ENCODE measurements around the gene PRRT1B. TPM values are rescaled to one million over a fixed set of nuclear protein-coding genes. Genes with fewer than 3 reads are reported as not detected.

Gene PRRT1B
- total and polyA plus RNA-seq, 4 experiments from 2014 or later = not detected

GRCh38 chr9:131587331-131587730 is 42.0 kb downstream of the PRRT1B start:
- intact Hi-C loops (cut with micrococcal nuclease) = no loop called here
- ChIA-PET POLR2A (ENCODE audit: partially characterized antibody) (interaction anchor here (1.0 kb wide), 1 partner anchor 152 kb away, joined by 3 read pairs; no protein-coding TSS in a partner anchor), CTCF (ENCODE audit: partially characterized antibody) (interaction anchor here (0.6 to 8.8 kb wide), 2 partner anchors 145 to 154 kb away, joined by 3 to 186 read pairs; partner anchors contain the start of gene RAPGEF1)
- no peaks in the 10 kb centered on the region for H3K9me3 ChIP-seq (ENCODE audit: control insufficient read depth in 1 of 2, low read length in 2 of 2)
- Mint-ChIP-seq H3K9me3 (peaks cover 0 to 5% (median 0%) of the 10 kb centered on the region in 8 donors), H3K4me1 (peaks cover 38 to 73% (median 49%) of the 10 kb centered on the region in 4 donors), H3K4me3 (peak overlapping the region in 5 of 8 donors; percentile 1 to 43 (median 34)), H3K27ac (peak overlapping the region; percentile 23 to 90 (median 82)), H3K36me3 (peaks cover 28 to 58% of the 10 kb centered on the region in 2 donors), H3K27me3 (no peaks in the 10 kb centered on the region)
- H3K4me1 ChIP-seq (ENCODE audit: insufficient read depth, low read length) = peaks cover 49% of the 10 kb centered on the region
- H3K27ac ChIP-seq (ENCODE audit: low read depth, low read length) = no peak overlapping the region
- H3K27me3 ChIP-seq (ENCODE audit: insufficient read depth, low read length) = no peaks in the 10 kb centered on the region
- no peak overlapping the region for H3K4me3 ChIP-seq (ENCODE audit: low read length in 2 of 2)
- no peak for DNase-seq
- H3K36me3 ChIP-seq (ENCODE audit: insufficient read depth, low read length) = peaks cover 62% of the 10 kb centered on the region

GRCh38 chr9:131587906-131588305 is 42.6 kb downstream of the PRRT1B start:
- H3K27ac Mint-ChIP-seq = peak overlapping the region in 4 of 7 donors; percentile 21 to 90 (median 66)
- Histone ChIP-seq H3K4me1 (ENCODE audit: insufficient read depth, low read length) (peaks cover 49% of the 10 kb centered on the region), H3K27ac (ENCODE audit: low read depth, low read length) (no peak overlapping the region), H3K4me3 (ENCODE audit: low read length in 2 of 2) (no peak overlapping the region), H3K9me3 (ENCODE audit: control insufficient read depth in 1 of 2, low read length in 2 of 2) (no peaks in the 10 kb centered on the region), H3K36me3 (ENCODE audit: insufficient read depth, low read length) (peaks cover 56% of the 10 kb centered on the region), H3K27me3 (ENCODE audit: insufficient read depth, low read length) (no peaks in the 10 kb centered on the region)
- DNase-seq = no peak
- intact Hi-C loops (cut with micrococcal nuclease) = no loop called here
- peaks cover 26 to 59% of the 10 kb centered on the region in 2 donors for H3K36me3 Mint-ChIP-seq
- peaks cover 38 to 75% (median 49%) of the 10 kb centered on the region in 4 donors for H3K4me1 Mint-ChIP-seq
- H3K9me3 Mint-ChIP-seq = peaks cover 0 to 5% (median 0%) of the 10 kb centered on the region in 8 donors
- no peak overlapping the region for H3K4me3 Mint-ChIP-seq
- ChIA-PET POLR2A (ENCODE audit: partially characterized antibody) (interaction anchor here (1.0 to 5.6 kb wide), 2 partner anchors 145 to 151 kb away, joined by 3 to 26 read pairs; no protein-coding TSS in a partner anchor), CTCF (ENCODE audit: partially characterized antibody) (interaction anchor here (0.6 to 8.8 kb wide), 2 partner anchors 145 to 153 kb away, joined by 3 to 186 read pairs; partner anchors contain the start of gene RAPGEF1)
- H3K27me3 Mint-ChIP-seq = no peaks in the 10 kb centered on the region

GRCh38 chr9:131588396-131588795 is 43.1 kb downstream of the PRRT1B start:
- Histone ChIP-seq H3K9me3 (ENCODE audit: control insufficient read depth in 1 of 2, low read length in 2 of 2) (no peaks in the 10 kb centered on the region), H3K4me1 (ENCODE audit: insufficient read depth, low read length) (peaks cover 49% of the 10 kb centered on the region), H3K36me3 (ENCODE audit: insufficient read depth, low read length) (peaks cover 51% of the 10 kb centered on the region), H3K27ac (ENCODE audit: low read depth, low read length) (no peak overlapping the region), H3K27me3 (ENCODE audit: insufficient read depth, low read length) (no peaks in the 10 kb centered on the region), H3K4me3 (ENCODE audit: low read length in 2 of 2) (no peak overlapping the region)
- POLR2A ChIA-PET (ENCODE audit: partially characterized antibody) = interaction anchor here (0.7 to 5.6 kb wide), 2 partner anchors 144 to 148 kb away, joined by 3 to 26 read pairs; no protein-coding TSS in a partner anchor
- peaks cover 24 to 59% of the 10 kb centered on the region in 2 donors for H3K36me3 Mint-ChIP-seq
- no peaks in the 10 kb centered on the region for H3K27me3 Mint-ChIP-seq
- intact Hi-C loops (cut with micrococcal nuclease) = no loop called here
- CTCF ChIA-PET (ENCODE audit: partially characterized antibody) = interaction anchor here (1.3 to 8.8 kb wide), 2 partner anchors 88 to 153 kb away, joined by 3 to 186 read pairs; partner anchors contain the start of gene RAPGEF1
- H3K27ac Mint-ChIP-seq = peak overlapping the region in 1 of 7 donors; percentile 37
- peaks cover 0 to 5% (median 0%) of the 10 kb centered on the region in 8 donors for H3K9me3 Mint-ChIP-seq
- peaks cover 38 to 72% (median 50%) of the 10 kb centered on the region in 4 donors for H3K4me1 Mint-ChIP-seq
- H3K4me3 Mint-ChIP-seq = no peak overlapping the region
- no peak for DNase-seq

DNA sequence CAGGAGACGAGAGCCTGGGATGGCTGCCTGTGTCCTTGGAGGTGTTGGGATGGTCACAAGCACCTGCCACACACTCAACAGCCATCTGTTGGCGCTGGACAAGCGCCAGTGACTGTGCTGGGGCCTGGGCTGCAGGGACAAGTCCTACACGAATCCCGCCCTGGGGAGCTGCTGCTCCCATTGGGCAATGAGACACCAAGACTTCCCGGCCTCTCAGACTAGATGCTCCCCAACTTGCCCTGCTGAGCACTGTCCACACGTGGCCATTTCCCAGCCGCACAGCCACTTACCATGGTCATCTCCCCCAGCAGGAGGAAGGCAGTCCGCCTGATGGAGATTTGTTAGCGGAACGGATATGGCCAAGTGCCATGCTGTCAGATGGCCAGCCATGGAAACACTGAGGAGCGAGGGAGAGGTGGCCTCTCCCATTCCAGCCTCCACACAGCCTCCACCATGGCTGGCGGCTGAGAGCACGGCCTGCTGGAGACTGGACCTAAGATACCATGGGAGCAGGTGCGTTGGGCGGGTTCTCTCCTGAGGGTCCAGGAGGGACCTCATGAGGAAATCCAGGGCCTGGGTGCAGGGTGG is 43.9 kb downstream of the PRRT1B start:
- peak overlapping the region in 2 of 7 donors; percentile 23 to 79 for H3K27ac Mint-ChIP-seq
- POLR2A ChIA-PET (ENCODE audit: partially characterized antibody) = interaction anchor here (5.6 kb wide), 1 partner anchor 143 kb away, joined by 26 read pairs; no protein-coding TSS in a partner anchor
- Histone ChIP-seq H3K9me3 (ENCODE audit: control insufficient read depth in 1 of 2, low read length in 2 of 2) (no peaks in the 10 kb centered on the region), H3K27ac (ENCODE audit: low read depth, low read length) (no peak overlapping the region), H3K36me3 (ENCODE audit: insufficient read depth, low read length) (peaks cover 44% of the 10 kb centered on the region), H3K4me3 (ENCODE audit: low read length in 2 of 2) (no peak overlapping the region), H3K4me1 (ENCODE audit: insufficient read depth, low read length) (peaks cover 44% of the 10 kb centered on the region), H3K27me3 (ENCODE audit: insufficient read depth, low read length) (no peaks in the 10 kb centered on the region)
- H3K4me3 Mint-ChIP-seq = no peak overlapping the region
- H3K4me1 Mint-ChIP-seq = peaks cover 36 to 67% (median 49%) of the 10 kb centered on the region in 4 donors
- DNase-seq = no peak
- intact Hi-C loops (cut with micrococcal nuclease) = no loop called here
- peaks cover 0 to 5% (median 0%) of the 10 kb centered on the region in 8 donors for H3K9me3 Mint-ChIP-seq
- H3K36me3 Mint-ChIP-seq = peaks cover 19 to 59% of the 10 kb centered on the region in 2 donors
- no peaks in the 10 kb centered on the region for H3K27me3 Mint-ChIP-seq
- CTCF ChIA-PET (ENCODE audit: partially characterized antibody) = interaction anchor here (1.1 to 8.8 kb wide), 5 partner anchors 28 to 152 kb away, joined by 3 to 186 read pairs (median 3); partner anchors contain the start of gene RAPGEF1

DNA sequence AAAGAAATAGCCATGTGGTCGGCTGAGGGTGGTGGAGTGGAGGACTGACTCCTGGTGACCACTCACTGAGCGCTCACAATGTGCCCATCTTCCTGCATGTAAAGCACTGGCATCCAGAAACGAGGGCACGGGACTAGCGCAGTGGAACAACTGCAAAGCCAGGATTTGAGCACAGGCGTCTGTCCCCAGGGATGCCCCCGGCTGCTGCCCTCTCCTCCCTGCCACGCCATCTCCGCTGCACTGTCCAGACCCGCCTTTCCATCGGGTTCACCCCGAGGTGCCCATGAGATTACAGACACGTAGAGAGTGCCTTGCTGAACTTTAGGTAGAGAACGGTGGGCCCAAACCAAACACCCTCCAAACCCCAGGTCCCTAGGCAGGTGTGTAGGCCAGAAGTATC is 44.7 kb downstream of the PRRT1B start:
- peaks cover 0 to 5% (median 0%) of the 10 kb centered on the region in 8 donors for H3K9me3 Mint-ChIP-seq
- POLR2A ChIA-PET (ENCODE audit: partially characterized antibody) = interaction anchor here (0.6 to 5.6 kb wide), 4 partner anchors 143 to 244 kb away, joined by 3 to 26 read pairs (median 14); partner anchors contain the start of gene RAPGEF1
- H3K4me1 Mint-ChIP-seq = peaks cover 32 to 59% (median 44%) of the 10 kb centered on the region in 4 donors
- Histone ChIP-seq H3K4me3 (ENCODE audit: low read length in 2 of 2) (no peak overlapping the region), H3K27me3 (ENCODE audit: insufficient read depth, low read length) (no peaks in the 10 kb centered on the region), H3K4me1 (ENCODE audit: insufficient read depth, low read length) (peaks cover 37% of the 10 kb centered on the region), H3K9me3 (ENCODE audit: control insufficient read depth in 1 of 2, low read length in 2 of 2) (no peaks in the 10 kb centered on the region), H3K36me3 (ENCODE audit: insufficient read depth, low read length) (peaks cover 44% of the 10 kb centered on the region), H3K27ac (ENCODE audit: low read depth, low read length) (peak overlapping the region; percentile 6)
- peaks cover 19 to 55% of the 10 kb centered on the region in 2 donors for H3K36me3 Mint-ChIP-seq
- intact Hi-C loops (cut with micrococcal nuclease) = loop anchor here (2.0 to 5.0 kb wide), 2 partner anchors 45 to 77 kb away; no protein-coding TSS in a partner anchor
- H3K4me3 Mint-ChIP-seq = peak overlapping the region in 4 of 8 donors; percentile 17 to 54 (median 27)
- H3K27me3 Mint-ChIP-seq = no peaks in the 10 kb centered on the region
- CTCF ChIA-PET (ENCODE audit: partially characterized antibody) = interaction anchor here (1.1 to 8.8 kb wide), 9 partner anchors 11 to 173 kb away, joined by 3 to 186 read pairs (median 4); partner anchors contain the start of gene RAPGEF1
- no peak for DNase-seq
- peak overlapping the region in 6 of 7 donors; percentile 32 to 94 (median 82) for H3K27ac Mint-ChIP-seq

GRCh38 chr9:131590449-131590848 is 45.1 kb downstream of the PRRT1B start:
- H3K27ac ChIP-seq (ENCODE audit: low read depth, low read length) = peak overlapping the region; percentile 6
- intact Hi-C loops (cut with micrococcal nuclease) = loop anchor here (2.0 to 5.0 kb wide), 2 partner anchors 44 to 77 kb away; no protein-coding TSS in a partner anchor

More at GRCh38 chr9:131590449-131590848, 45.1 kb downstream of the PRRT1B start:
- POLR2A ChIA-PET (ENCODE audit: partially characterized antibody) = interaction anchor here (0.6 to 5.6 kb wide), 4 partner anchors 142 to 244 kb away, joined by 3 to 26 read pairs (median 14); partner anchors contain the start of gene RAPGEF1
- H3K36me3 Mint-ChIP-seq = peaks cover 15 to 55% of the 10 kb centered on the region in 2 donors
- CTCF ChIA-PET (ENCODE audit: partially characterized antibody) = interaction anchor here (0.5 to 8.8 kb wide), 14 partner anchors 11 to 204 kb away, joined by 3 to 186 read pairs (median 4); partner anchors contain the start of gene RAPGEF1
- peak in 2 of 5 donors; percentile 11 to 15 for DNase-seq
- H3K9me3 Mint-ChIP-seq = peaks cover 0 to 5% (median 0%) of the 10 kb centered on the region in 8 donors
- H3K4me3 Mint-ChIP-seq = peak overlapping the region in 4 of 8 donors; percentile 20 to 73 (median 55)
- no peaks in the 10 kb centered on the region for H3K27me3 Mint-ChIP-seq
- Histone ChIP-seq H3K36me3 (ENCODE audit: insufficient read depth, low read length) (peaks cover 49% of the 10 kb centered on the region), H3K4me1 (ENCODE audit: insufficient read depth, low read length) (peaks cover 32% of the 10 kb centered on the region), H3K4me3 (ENCODE audit: low read length in 2 of 2) (no peak overlapping the region), H3K9me3 (ENCODE audit: control insufficient read depth in 1 of 2, low read length in 2 of 2) (no peaks in the 10 kb centered on the region), H3K27me3 (ENCODE audit: insufficient read depth, low read length) (no peaks in the 10 kb centered on the region)
- H3K4me1 Mint-ChIP-seq = peaks cover 28 to 55% (median 39%) of the 10 kb centered on the region in 4 donors
- peak overlapping the region; percentile 32 to 94 (median 85) for H3K27ac Mint-ChIP-seq
